ENCODE data around the gene GALNT18.

The GALNT18 gene

GRCh38 chr11:11445441-11446185 is 176.2 kb downstream of the GALNT18 start:
- no peak for DNase-seq (ENCODE audit: extremely low read depth, low read depth)
- H3K4me3 ChIP-seq (replicated peaks; ENCODE audit: low read depth, low read length), result no peak overlapping the region
- TF ChIP-seq CTCF (IDR thresholded peaks at IDR 0.05; ENCODE audit: low read depth, low read length, missing control alignments), result no peak

DNA sequence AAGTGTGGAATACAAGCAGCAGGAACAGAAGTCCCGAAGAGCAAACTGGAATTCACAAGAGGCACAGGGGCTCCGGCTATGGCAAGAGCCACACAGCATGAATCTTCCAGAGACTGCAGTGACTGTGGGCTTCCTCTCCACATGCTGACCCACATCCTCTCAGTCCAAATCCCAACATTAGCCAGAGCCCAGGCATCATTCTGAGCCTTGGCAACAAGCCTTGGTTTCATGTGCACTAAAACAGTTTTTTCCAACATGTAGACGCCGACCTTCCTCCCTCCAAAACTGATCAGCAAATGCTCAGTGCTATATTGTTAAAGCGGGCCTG is 177.0 kb downstream of the GALNT18 start:
- TF ChIP-seq CTCF (IDR thresholded peaks at IDR 0.05; ENCODE audit: low read depth, low read length, missing control alignments), result no peak
- no peak overlapping the region for H3K4me3 ChIP-seq (replicated peaks; ENCODE audit: low read depth, low read length)
- DNase-seq (ENCODE audit: extremely low read depth, low read depth), result no peak

GRCh38 chr11:11444027-11444803 is 177.6 kb downstream of the GALNT18 start:
- no peak for DNase-seq (ENCODE audit: extremely low read depth, low read depth)
- TF ChIP-seq CTCF (IDR thresholded peaks at IDR 0.05; ENCODE audit: low read depth, low read length, missing control alignments), result no peak
- no peak overlapping the region for H3K4me3 ChIP-seq (replicated peaks; ENCODE audit: low read depth, low read length)

GRCh38 chr11:11442791-11443190 is 179.0 kb downstream of the GALNT18 start:
- no peak for TF ChIP-seq CTCF (IDR thresholded peaks at IDR 0.05; ENCODE audit: low read depth, low read length, missing control alignments)
- DNase-seq (ENCODE audit: extremely low read depth, low read depth), result no peak
- H3K4me3 ChIP-seq (replicated peaks; ENCODE audit: low read depth, low read length), result no peak overlapping the region

DNA sequence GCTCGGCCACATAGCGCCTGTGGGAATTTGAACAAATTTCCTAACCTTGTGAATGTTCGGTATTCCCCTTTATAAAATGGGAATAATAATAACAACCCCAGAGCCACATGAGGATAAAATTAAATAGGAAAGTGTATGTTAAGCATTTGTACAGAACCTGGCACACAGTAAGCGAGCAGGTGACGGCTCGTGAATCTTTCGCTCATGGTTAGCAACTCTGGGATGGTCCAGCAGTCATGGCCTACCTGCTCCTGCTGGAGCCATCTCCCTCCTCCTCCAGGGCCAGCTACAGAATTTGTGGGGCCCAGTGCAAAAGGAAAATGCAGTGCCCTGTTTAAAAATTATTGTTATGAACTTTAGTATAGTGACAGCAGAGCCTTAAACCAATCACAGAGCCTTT is 180.3 kb downstream of the GALNT18 start:
- TF ChIP-seq CTCF (IDR thresholded peaks at IDR 0.05; ENCODE audit: low read depth, low read length, missing control alignments), result no peak

GRCh38 chr11:11441091-11441490 is 180.7 kb downstream of the GALNT18 start:
- no peak for TF ChIP-seq CTCF (IDR thresholded peaks at IDR 0.05; ENCODE audit: low read depth, low read length, missing control alignments)
- H3K4me3 ChIP-seq (replicated peaks; ENCODE audit: low read depth, low read length), result no peak overlapping the region
- no peak for DNase-seq (ENCODE audit: extremely low read depth, low read depth)

More for the DNA sequence above, 180.3 kb downstream of the GALNT18 start:
- H3K4me3 ChIP-seq (replicated peaks; ENCODE audit: low read depth, low read length), result no peak overlapping the region
- no peak for DNase-seq (ENCODE audit: extremely low read depth, low read depth)

All from HFF-Myc (cell line).